HCT116 (cell line): ENCODE measurements around the gene MAST4. TPM values are rescaled to one million over a fixed set of nuclear protein-coding genes. Genes with fewer than 3 reads are reported as not detected.

Experiments
- ATAC-seq: fragments of 200-7000 bp; cut with Tn5 transposase; 2 replicates; pipeline ENCODE4 v1.9.1; 2020; ENCODE audit warnings: mild to moderate bottlenecking, moderate library complexity
- BruUV-seq: library from RNA; stranded (reverse); fragments of 400-500 nt; replicated peaks from 2 replicates; lab custom pipeline; 2021; lab: Mats Ljungman, UMichigan
- CTCF ChIA-PET: fragments of 300-600 bp; sonication (Branson Sonifier 250); formaldehyde crosslinking; loops from one replicate; lab custom pipeline; 2021; ENCODE audit warnings: antibody characterized with exemption; lab: Charles Lee
- POLR2A ChIA-PET: fragments of 300-600, 350-600 bp; sonication (Branson Sonifier 250); formaldehyde crosslinking; loops from one replicate; lab custom pipeline; 2021; ENCODE audit warnings: antibody characterized with exemption; lab: Charles Lee
- RAD21 ChIA-PET, 2 experiments: fragments of 300-600 bp; sonication (Branson Sonifier 250); formaldehyde crosslinking; loops; one replicate each; lab custom pipeline; 2023; ENCODE audit warnings: low total read pairs in 2 of 2; ENCODE audit not compliant: uncharacterized antibody in 2 of 2, unreplicated experiment in 2 of 2, low non-redundant PET in 1 of 2; lab: Charles Lee
- DNase-seq: peaks from one replicate; pipeline ENCODE4 v3.0.0-alpha.2; 2010; ENCODE audit warnings: low read depth, low spot score
- H2AFZ ChIP-seq: fragments of 200-600 bp; shearing (Covaris generic), sonication (generic); 2 replicates; pipeline ENCODE4 v1.6.1; 2017; ENCODE audit warnings: low read depth, mixed run types, mixed read lengths, antibody characterized with exemption, low read length; ENCODE audit not compliant: poor library complexity, severe bottlenecking
- H3K27ac ChIP-seq: 2 replicates; pipeline ENCODE4 v1.5.1; 2012; ENCODE audit warnings: low read depth, low read length
- H3K27me3 ChIP-seq: fragments of 200-600 bp; sonication (generic); 2 replicates; pipeline ENCODE4 v1.6.1; 2016; ENCODE audit warnings: mixed run types, low read length, mixed read lengths; ENCODE audit not compliant: insufficient read depth
- H3K36me3 ChIP-seq, 2 experiments: fragments of 200-500 bp in 1 of 2; fragments of 200-600 bp in 1 of 2; sonication (Bioruptor generic) in 1 of 2; sonication (generic) in 1 of 2; 2 replicates each; pipeline versions ENCODE4 v1.5.1 to v1.6.1; 2014 to 2016; ENCODE audit warnings: low read length in 2 of 2, inconsistent platforms in 1 of 2, mixed read lengths in 1 of 2, mixed run types in 1 of 2; ENCODE audit not compliant: insufficient read depth in 2 of 2, control insufficient read depth in 1 of 2
- H3K4me1 ChIP-seq, 2 experiments: fragments of 200-600 bp in 1 of 2; sonication (generic) in 1 of 2; 2 replicates each; pipeline versions ENCODE4 v1.5.1 to v1.6.1; 2012 to 2017; ENCODE audit warnings: low read length in 2 of 2, inconsistent platforms in 1 of 2, mild to moderate bottlenecking in 1 of 2, mixed read lengths in 1 of 2, mixed run types in 1 of 2, moderate library complexity in 1 of 2; ENCODE audit not compliant: insufficient read depth in 2 of 2, control insufficient read depth in 1 of 2
- H3K4me2 ChIP-seq: fragments of 200-600 bp; sonication (generic); 2 replicates; pipeline ENCODE4 v1.6.1; 2017; ENCODE audit warnings: mixed run types, low read length, mixed read lengths
- H3K4me3 ChIP-seq, 2 experiments: fragments of 200-600 bp in 1 of 2; sonication (generic) in 1 of 2; replicated peaks in 1 of 2; 2 replicates each; pipeline ENCODE4 v1.5.1; 2011 to 2016; ENCODE audit warnings: low read length in 2 of 2, control low read depth in 1 of 2, low read depth in 1 of 2, mild to moderate bottlenecking in 1 of 2, mixed read lengths in 1 of 2, mixed run types in 1 of 2
- H3K79me2 ChIP-seq: fragments of 200-600 bp; sonication (generic); 2 replicates; pipeline ENCODE4 v1.6.1; 2017; ENCODE audit warnings: mild to moderate bottlenecking, mixed run types, low read length, moderate library complexity, mixed read lengths; ENCODE audit not compliant: insufficient read depth
- H3K9ac ChIP-seq: fragments of 200-600 bp; sonication (generic); 2 replicates; pipeline ENCODE4 v1.6.1; 2016; ENCODE audit warnings: low read length, mixed read lengths
- H3K9me2 ChIP-seq: fragments of 200-600 bp; sonication (generic), shearing (Covaris generic); 2 replicates; pipeline ENCODE4 v1.6.1; 2017; ENCODE audit warnings: mixed run types, mild to moderate bottlenecking, moderate library complexity; ENCODE audit not compliant: insufficient read depth
- H3K9me3 ChIP-seq, 2 experiments: fragments of 200-500 bp in 1 of 2; fragments of 200-600 bp in 1 of 2; sonication (Bioruptor generic) in 1 of 2; sonication (generic) in 1 of 2; 2 replicates each; pipeline ENCODE4 v1.6.1; 2014 to 2017; ENCODE audit warnings: low read length in 2 of 2, mixed read lengths in 2 of 2, inconsistent platforms in 1 of 2, low read depth in 1 of 2, mild to moderate bottlenecking in 1 of 2, mixed run types in 1 of 2, moderate library complexity in 1 of 2; ENCODE audit not compliant: control insufficient read depth in 1 of 2, insufficient read depth in 1 of 2
- H4K20me1 ChIP-seq: fragments of 200-600 bp; sonication (generic), shearing (Covaris generic); 2 replicates; pipeline ENCODE4 v1.6.1; 2017; ENCODE audit warnings: mixed run types, mild to moderate bottlenecking, moderate library complexity; ENCODE audit not compliant: insufficient read depth
- CEBPB ChIP-seq: IDR thresholded peaks from 2 replicates; pipeline ENCODE4 v1.6.1; 2012; ENCODE audit warnings: low read depth
- EGR1 ChIP-seq: IDR thresholded peaks from 2 replicates; pipeline ENCODE4 v1.6.1; 2012; ENCODE audit warnings: low read depth
- ELF1 ChIP-seq: IDR thresholded peaks from 2 replicates; pipeline ENCODE4 v1.6.1; 2012; ENCODE audit warnings: low read depth, borderline replicate concordance
- EZH2 ChIP-seq: fragments of 200-600 bp; sonication (generic); IDR thresholded peaks from 2 replicates; pipeline ENCODE4 v1.6.1; 2017; ENCODE audit warnings: antibody characterized with exemption, mixed run types
- EZH2phosphoT487 ChIP-seq: fragments of 200-600 bp; IDR thresholded peaks from 2 replicates; pipeline ENCODE4 v1.6.1; 2018; ENCODE audit warnings: antibody characterized with exemption, borderline replicate concordance
- FOSL1 ChIP-seq: IDR thresholded peaks from 2 replicates; pipeline ENCODE4 v1.6.1; 2012; ENCODE audit warnings: low read depth
- JUND ChIP-seq: IDR thresholded peaks from 2 replicates; pipeline ENCODE4 v1.6.1; 2012
- POLR2A ChIP-seq: IDR thresholded peaks from 2 replicates; pipeline ENCODE4 v1.7.0; 2011; ENCODE audit warnings: borderline replicate concordance; ENCODE audit not compliant: insufficient read depth, insufficient read length; ENCODE audit errors: extremely low read depth
- POLR2AphosphoS5 ChIP-seq: IDR thresholded peaks from 2 replicates; pipeline ENCODE4 v1.6.1; 2011; ENCODE audit warnings: mild to moderate bottlenecking, low read depth, low read length, moderate library complexity
- RAD21 ChIP-seq: IDR thresholded peaks from 2 replicates; pipeline ENCODE4 v1.6.1; 2012; ENCODE audit warnings: low read depth, mild to moderate bottlenecking
- SIN3A ChIP-seq: IDR thresholded peaks from 2 replicates; pipeline ENCODE4 v1.6.1; 2012; ENCODE audit warnings: low read depth
- SP1 ChIP-seq: IDR thresholded peaks from 2 replicates; pipeline ENCODE4 v1.6.1; 2012; ENCODE audit warnings: low read depth
- SRF ChIP-seq: IDR thresholded peaks from 2 replicates; pipeline ENCODE4 v1.6.1; 2012; ENCODE audit warnings: low read depth
- TCF7L2 ChIP-seq: IDR thresholded peaks from 2 replicates; pipeline ENCODE4 v1.7.0; 2011; ENCODE audit warnings: borderline replicate concordance, inconsistent platforms; ENCODE audit not compliant: insufficient read depth, insufficient read length; ENCODE audit errors: extremely low read depth
- YY1 ChIP-seq: IDR thresholded peaks from 2 replicates; pipeline ENCODE4 v1.6.1; 2011; ENCODE audit warnings: low read length, low read depth, moderate library complexity, mild to moderate bottlenecking; ENCODE audit not compliant: insufficient replicate concordance; ENCODE audit errors: extremely low read depth
- ZFX ChIP-seq: fragments of 450-650 bp; IDR thresholded peaks from 2 replicates; pipeline ENCODE4 v1.6.1; 2017
- ZNF274 ChIP-seq: fragments of 200-500 bp; sonication (Bioruptor generic); IDR thresholded peaks from 2 replicates; pipeline ENCODE4 v1.6.1; 2014; ENCODE audit warnings: mild to moderate bottlenecking, low read depth, low read length, inconsistent platforms
- intact Hi-C: fragments of 100-400 bp; cut with micrococcal nuclease; formaldehyde crosslinking; loops from 2 replicates; pipeline ENCODE4 v1.10.0; 2022
- total RNA-seq: library from RNA; stranded (reverse); gene quantifications from one replicate; pipeline ENCODE4 v1.2.1, GENCODE V29; 2021; ENCODE audit not compliant: unreplicated experiment
- TF ChIP-seq, protein P1 (sequence below): IDR thresholded peaks from 2 replicates; pipeline ENCODE4 v1.6.1; 2012
- TF ChIP-seq, protein P2 (sequence below): IDR thresholded peaks from 2 replicates; pipeline ENCODE4 v1.6.1; 2011; ENCODE audit warnings: mild to moderate bottlenecking, low read length, moderate library complexity; ENCODE audit not compliant: insufficient replicate concordance; ENCODE audit errors: extremely low read depth

The MAST4 gene
- total RNA-seq, 1 experiment from 2014 or later, result 1.1 TPM

DNA sequence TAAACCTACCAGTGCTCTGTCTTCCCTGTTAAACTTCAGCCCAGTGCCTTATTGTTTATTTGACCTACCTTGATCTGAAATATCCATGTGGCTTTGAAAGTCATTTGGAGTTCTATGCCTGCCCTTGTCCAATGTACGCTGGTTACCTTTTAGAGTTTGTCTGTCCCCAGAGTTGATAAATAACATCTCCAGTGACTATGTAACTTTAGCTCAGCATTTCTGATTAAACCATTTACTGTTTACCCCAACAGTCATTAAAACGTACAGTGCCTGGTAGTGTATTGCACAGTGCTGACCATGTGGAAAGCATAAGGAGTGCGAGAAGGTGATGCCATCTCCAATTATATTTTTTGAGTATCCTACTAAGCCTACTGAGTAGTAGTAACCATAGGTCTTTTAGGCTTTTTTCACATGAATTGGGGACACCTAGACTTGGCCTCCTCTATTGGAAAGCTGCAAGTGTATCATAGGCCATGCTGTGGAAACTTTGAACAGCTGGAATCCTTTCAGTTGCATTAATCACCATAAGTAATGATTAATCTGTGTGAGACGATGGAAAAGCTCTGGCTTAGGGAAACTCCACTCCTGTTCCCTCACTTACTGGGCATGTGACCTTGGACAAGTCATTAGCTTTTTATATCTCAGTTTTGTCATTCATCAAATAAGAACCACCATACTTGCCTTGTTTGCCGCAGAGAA is 93.5 kb downstream of the MAST4 start:
- Histone ChIP-seq H3K4me3 (no peak overlapping the region), H3K9me2 (no peaks in the 10 kb centered on the region)
- CTCF ChIA-PET, result no interaction called here
- no peak for TF ChIP-seq EZH2phosphoT487
- TF ChIP-seq CEBPB, result no peak
- no peak for TF ChIP-seq ZFX
- TF ChIP-seq RAD21, result no peak
- TF ChIP-seq ELF1, result no peak
- no peak for TF ChIP-seq POLR2AphosphoS5
- TF ChIP-seq EZH2, result no peak
- TF ChIP-seq SP1, result no peak
- TF ChIP-seq SIN3A, result no peak
- no peak for TF ChIP-seq FOSL1
- TF ChIP-seq ZNF274, result no peak
- TF ChIP-seq, protein P1, sequence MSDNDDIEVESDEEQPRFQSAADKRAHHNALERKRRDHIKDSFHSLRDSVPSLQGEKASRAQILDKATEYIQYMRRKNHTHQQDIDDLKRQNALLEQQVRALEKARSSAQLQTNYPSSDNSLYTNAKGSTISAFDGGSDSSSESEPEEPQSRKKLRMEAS, result no peak
- TF ChIP-seq, all 23 proteins: peak for 0
- no peak overlapping the region for H3K27ac ChIP-seq
- H4K20me1 ChIP-seq, result no peaks in the 10 kb centered on the region
- ChIA-PET RAD21 (no interaction called here), POLR2A (no interaction called here)
- no peak overlapping the region for H3K4me2 ChIP-seq
- no peaks in the 10 kb centered on the region for H3K79me2 ChIP-seq
- no peak for DNase-seq
- no TSS peak for BruUV-seq
- H3K9me3 ChIP-seq, result no peaks in the 10 kb centered on the region
- H2AFZ ChIP-seq, result no peak overlapping the region
- ATAC-seq, result no peak
- no peaks in the 10 kb centered on the region for H3K4me1 ChIP-seq
- no peak overlapping the region for H3K9ac ChIP-seq
- H3K27me3 ChIP-seq, result peaks cover 42% of the 10 kb centered on the region
- H3K36me3 ChIP-seq, result no peaks in the 10 kb centered on the region
- intact Hi-C loops, result no loop called here

DNA sequence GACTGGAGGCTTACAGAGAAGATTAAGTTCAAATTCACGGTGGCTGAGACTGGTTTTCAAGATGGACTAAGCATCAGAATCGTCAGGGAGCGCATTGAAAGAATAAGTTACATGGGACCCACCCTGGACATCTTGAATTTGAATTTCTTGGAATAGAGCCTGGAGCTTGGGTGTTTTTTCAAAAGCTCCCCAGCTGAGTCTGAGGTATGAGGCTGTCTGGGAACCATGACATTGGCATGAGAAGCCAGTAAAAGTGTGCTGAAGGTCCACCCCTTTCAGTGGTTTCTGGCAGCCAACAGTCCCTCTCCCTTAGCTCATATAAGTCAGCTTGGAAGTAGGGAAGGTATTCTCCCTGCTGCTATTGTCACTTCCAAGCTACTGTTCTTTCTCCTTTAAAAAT is 97.8 kb downstream of the MAST4 start:
- no peaks in the 10 kb centered on the region for H3K9me2 ChIP-seq
- no peaks in the 10 kb centered on the region for H3K79me2 ChIP-seq
- no peaks in the 10 kb centered on the region for H3K4me1 ChIP-seq
- no peaks in the 10 kb centered on the region for H3K36me3 ChIP-seq
- peaks cover 27% of the 10 kb centered on the region for H3K27me3 ChIP-seq
- no peak overlapping the region for H3K4me2 ChIP-seq
- H2AFZ ChIP-seq, result no peak overlapping the region
- ATAC-seq, result no peak
- ChIA-PET CTCF (no interaction called here), POLR2A (no interaction called here), RAD21 (no interaction called here)
- H4K20me1 ChIP-seq, result no peaks in the 10 kb centered on the region
- DNase-seq, result no peak
- H3K9me3 ChIP-seq, result no peaks in the 10 kb centered on the region
- intact Hi-C loops, result no loop called here
- H3K4me3 ChIP-seq, result no peak overlapping the region
- BruUV-seq, result no TSS peak
- TF ChIP-seq, protein P1, result no peak
- TF ChIP-seq SIN3A (no peak), JUND (no peak), SRF (no peak), EGR1 (no peak), TCF7L2 (no peak), ELF1 (no peak), RAD21 (no peak), ZNF274 (no peak), YY1 (no peak), CEBPB (no peak), EZH2 (no peak), POLR2AphosphoS5 (no peak), FOSL1 (no peak), POLR2A (no peak)
- TF ChIP-seq, protein P2, sequence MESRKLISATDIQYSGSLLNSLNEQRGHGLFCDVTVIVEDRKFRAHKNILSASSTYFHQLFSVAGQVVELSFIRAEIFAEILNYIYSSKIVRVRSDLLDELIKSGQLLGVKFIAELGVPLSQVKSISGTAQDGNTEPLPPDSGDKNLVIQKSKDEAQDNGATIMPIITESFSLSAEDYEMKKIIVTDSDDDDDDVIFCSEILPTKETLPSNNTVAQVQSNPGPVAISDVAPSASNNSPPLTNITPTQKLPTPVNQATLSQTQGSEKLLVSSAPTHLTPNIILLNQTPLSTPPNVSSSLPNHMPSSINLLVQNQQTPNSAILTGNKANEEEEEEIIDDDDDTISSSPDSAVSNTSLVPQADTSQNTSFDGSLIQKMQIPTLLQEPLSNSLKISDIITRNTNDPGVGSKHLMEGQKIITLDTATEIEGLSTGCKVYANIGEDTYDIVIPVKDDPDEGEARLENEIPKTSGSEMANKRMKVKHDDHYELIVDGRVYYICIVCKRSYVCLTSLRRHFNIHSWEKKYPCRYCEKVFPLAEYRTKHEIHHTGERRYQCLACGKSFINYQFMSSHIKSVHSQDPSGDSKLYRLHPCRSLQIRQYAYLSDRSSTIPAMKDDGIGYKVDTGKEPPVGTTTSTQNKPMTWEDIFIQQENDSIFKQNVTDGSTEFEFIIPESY, result no peak
- TF ChIP-seq, all 23 proteins: peak for 0
- no peak overlapping the region for H3K9ac ChIP-seq
- no peak overlapping the region for H3K27ac ChIP-seq
